LNCAP (cell line): ENCODE results near the gene OR14A16.

Experiments
- TF ChIP-seq, protein P1 (sequence below): fragments of 450-650 bp; IDR thresholded peaks from 2 replicates; pipeline ENCODE4 v1.5.1; 2017; ENCODE audit warnings: mild to moderate bottlenecking

OR14A16 gene

DNA sequence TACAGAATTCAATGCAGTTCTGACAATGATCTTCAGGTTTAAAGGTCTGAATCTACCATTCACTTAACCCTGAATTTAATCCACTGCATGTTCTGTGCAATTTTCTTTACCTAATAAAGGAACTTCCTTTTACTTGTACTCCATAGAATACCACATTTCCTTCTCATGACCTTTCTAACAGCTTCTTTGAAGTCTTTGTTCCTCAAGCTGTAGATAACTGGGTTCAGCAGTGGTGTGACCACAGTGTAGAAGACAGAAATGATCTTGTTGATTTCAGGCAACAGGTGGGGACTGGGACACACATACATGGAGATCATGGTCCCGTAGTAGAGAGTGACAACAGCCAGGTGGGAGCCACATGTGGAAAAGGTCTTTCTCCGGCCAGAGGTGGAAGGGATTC, 16.9 kb upstream of the OR14A16 start:
- TF ChIP-seq, protein P1, sequence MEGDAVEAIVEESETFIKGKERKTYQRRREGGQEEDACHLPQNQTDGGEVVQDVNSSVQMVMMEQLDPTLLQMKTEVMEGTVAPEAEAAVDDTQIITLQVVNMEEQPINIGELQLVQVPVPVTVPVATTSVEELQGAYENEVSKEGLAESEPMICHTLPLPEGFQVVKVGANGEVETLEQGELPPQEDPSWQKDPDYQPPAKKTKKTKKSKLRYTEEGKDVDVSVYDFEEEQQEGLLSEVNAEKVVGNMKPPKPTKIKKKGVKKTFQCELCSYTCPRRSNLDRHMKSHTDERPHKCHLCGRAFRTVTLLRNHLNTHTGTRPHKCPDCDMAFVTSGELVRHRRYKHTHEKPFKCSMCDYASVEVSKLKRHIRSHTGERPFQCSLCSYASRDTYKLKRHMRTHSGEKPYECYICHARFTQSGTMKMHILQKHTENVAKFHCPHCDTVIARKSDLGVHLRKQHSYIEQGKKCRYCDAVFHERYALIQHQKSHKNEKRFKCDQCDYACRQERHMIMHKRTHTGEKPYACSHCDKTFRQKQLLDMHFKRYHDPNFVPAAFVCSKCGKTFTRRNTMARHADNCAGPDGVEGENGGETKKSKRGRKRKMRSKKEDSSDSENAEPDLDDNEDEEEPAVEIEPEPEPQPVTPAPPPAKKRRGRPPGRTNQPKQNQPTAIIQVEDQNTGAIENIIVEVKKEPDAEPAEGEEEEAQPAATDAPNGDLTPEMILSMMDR: no peak

DNA sequence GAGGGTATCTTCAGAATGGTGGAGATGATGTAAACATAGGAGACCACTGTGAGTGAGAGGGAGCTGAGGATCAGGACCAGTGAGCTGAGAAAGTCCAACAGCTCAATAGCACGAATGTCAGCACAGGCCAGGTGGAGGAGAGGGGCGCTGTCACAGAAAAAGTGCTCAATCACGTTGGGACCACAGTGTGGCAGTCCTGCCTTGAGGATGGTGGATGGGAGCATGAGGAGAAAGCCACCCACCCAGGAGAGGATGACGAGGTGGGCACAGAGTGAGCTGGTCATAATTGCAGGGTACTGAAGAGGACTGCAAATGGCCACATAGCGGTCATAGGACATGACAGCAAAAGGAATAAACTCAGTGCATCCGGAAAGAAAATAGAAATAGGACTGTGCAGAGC, 9.7 kb upstream of the OR14A16 start:
- TF ChIP-seq, protein P1: no peak

DNA sequence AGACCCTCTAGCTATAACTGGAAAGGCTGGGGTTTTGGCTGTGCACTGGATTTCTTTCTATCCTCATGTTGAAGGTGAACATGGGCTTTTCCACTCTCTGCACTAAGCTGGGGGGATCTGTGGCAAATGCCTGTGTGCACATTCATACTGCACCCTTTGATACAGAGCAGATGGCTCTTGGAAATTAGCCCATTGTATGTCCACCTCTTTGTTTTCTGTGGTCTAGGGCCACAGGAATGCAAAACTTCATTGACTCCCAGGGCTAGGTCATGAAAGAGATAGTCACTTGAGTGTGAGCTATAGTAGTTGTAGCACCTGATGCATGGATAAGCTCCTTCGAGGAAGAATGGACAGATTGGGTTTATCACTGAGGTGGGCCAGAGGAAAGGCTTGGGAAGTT, 5.7 kb upstream of the OR14A16 start:
- TF ChIP-seq, protein P1: no peak

DNA sequence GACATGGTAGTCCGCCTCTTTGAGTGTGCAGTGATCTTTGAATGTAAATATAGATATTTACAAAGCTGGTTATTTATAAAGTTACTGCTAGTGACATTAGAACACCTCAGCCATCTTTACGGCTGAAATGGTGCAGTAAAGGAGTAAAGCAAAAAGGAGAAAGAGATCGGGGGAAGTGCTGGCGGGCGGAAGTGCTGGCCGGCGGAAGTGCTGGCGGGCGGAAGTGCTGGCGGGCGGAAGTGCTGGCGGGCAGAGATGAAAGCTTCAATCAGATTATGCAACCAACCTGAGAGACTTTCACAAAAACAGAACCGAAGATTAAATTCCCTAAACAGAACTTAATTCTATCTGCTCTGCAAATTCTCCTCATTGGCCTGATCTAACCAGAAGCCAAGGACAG, 1.4 kb upstream of the OR14A16 start:
- TF ChIP-seq, protein P1: no peak

DNA sequence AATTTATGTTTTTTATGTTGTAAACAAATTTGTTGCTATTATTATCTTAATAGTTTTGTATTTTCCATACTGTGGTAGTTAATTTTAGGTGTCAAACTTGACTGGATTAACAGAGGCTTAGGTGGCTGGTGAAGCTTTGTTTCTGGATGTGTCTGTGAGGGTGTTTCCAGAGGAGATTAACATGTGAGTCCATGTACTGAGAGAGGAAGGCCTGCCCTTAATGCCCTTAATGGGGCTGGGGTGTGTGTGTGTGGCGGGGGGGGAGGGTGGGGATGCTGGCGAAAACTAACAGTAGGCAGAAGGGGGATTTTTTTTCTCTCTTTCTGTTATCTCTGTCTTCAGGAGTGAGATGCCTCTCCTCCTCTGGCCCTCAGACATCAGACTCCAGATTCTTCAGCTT, 1.9 kb downstream of the OR14A16 start:
- TF ChIP-seq, protein P1: no peak

DNA sequence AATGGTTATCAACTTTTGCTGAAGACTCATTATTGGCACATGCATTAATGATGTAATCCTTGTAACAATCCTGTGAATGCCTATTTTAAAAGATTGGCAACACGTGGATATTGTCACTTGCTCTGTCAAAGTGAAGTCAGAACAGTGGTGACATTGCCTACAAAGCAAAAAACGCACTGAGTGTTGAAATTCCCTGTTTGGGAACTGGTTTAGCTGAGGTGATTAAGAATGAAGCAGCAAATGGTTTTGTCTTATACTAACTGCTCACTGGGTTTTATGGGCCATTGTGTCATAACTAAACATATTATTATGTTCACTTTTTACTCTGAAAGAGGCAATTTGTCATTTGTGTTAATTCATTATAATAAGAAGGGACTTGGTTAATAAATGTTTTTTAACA, 11.3 kb downstream of the OR14A16 start:
- TF ChIP-seq, protein P1: no peak

DNA sequence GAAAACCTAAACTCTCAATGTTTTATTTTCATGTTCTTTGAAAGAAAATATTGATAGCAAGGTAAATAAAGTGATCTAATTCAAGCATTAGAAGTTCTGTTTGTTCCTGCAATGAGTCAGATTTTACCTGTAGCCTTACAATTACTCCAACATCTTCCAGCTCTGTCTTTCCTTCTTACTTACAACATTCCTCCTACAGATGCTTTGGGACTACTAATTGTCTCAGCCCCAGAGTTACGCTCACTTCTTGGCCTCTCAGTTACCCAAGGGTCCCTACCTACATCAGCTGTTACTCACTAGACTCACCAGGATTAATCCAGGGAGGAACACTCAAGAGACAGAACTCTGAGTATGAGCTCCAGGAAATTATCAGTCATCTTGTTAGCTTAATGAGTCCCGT, 26.4 kb downstream of the OR14A16 start:
- TF ChIP-seq, protein P1: no peak

DNA sequence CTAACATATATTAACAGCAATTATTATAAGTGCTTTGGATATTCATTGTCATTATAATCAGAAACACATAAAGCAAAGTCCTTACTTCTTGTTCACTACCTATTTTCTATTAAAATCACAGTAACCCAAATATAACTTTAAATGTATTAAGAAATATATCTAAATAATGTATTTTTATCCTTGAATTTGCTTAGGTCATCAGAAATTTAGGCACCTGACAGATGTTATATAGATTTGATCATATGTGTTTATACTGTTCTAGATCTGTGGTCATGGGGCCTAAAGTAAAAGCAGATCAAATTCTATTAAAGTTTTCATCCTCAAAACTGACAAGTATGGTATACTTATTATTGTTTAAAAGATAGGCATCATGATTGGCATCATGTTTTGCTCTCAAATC, 54.3 kb downstream of the OR14A16 start:
- TF ChIP-seq, protein P1: no peak
